ENCODE measurements around the gene MUC13. TPM values are rescaled to one million over a fixed set of nuclear protein-coding genes. Genes with fewer than 3 reads are reported as not detected.
"Not testable (repeated sequence)": the region's sequence is repeated elsewhere in the genome, so short reads cannot be mapped to it uniquely, and the experiment has no call there.

Gene MUC13
- total RNA-seq, 3 donors from 2014 or later, result 0.05 to 0.10 TPM; not detected in 1

GRCh38 chr3:124962403-124962940 lies 27.9 kb upstream of the MUC13 start:
- H3K9me3 Mint-ChIP-seq, result no peaks in the 10 kb centered on the region
- H3K27me3 Mint-ChIP-seq (ENCODE audit: low read depth), result no peaks in the 10 kb centered on the region
- H3K36me3 Mint-ChIP-seq (ENCODE audit: insufficient read depth), result no peaks in the 10 kb centered on the region
- no peak overlapping the region for H3K4me3 Mint-ChIP-seq
- H3K4me1 Mint-ChIP-seq (ENCODE audit: low read depth), result no peaks in the 10 kb centered on the region
- DNase-seq (no peak), ATAC-seq (no peak)

DNA sequence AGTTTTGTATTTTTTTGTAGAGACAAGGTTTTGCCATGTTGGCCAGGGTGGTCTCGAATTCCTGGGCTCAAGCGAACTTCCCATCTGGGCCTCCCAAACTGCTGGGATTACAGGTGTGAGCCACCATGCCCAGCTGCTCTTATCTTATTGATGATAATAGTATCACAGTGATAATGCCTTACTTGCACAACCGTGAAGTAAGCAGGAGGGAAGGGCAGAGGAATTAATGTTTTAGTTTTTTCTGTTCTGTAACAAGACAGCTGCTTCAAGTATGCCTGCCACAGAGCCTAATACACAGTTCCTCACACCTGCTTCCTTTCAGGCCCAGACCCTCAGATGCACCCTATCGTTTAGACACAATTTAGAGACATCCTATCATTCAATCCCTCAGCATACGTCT lies 26.1 kb upstream of the MUC13 start:
- H3K36me3 Mint-ChIP-seq (ENCODE audit: insufficient read depth), result no peaks in the 10 kb centered on the region
- H3K27me3 Mint-ChIP-seq (ENCODE audit: low read depth), result no peaks in the 10 kb centered on the region
- H3K9me3 Mint-ChIP-seq, result no peaks in the 10 kb centered on the region
- DNase-seq, result no peak
- H3K4me1 Mint-ChIP-seq (ENCODE audit: low read depth), result no peaks in the 10 kb centered on the region
- H3K4me3 Mint-ChIP-seq, result no peak overlapping the region
- ATAC-seq, result no peak

- H3K4me1 Mint-ChIP-seq (ENCODE audit: low read depth), result no peaks in the 10 kb centered on the region
- H3K36me3 Mint-ChIP-seq (ENCODE audit: insufficient read depth), result no peaks in the 10 kb centered on the region
- DNase-seq (no peak), ATAC-seq (no peak)
- no peaks in the 10 kb centered on the region for H3K9me3 Mint-ChIP-seq
- no peaks in the 10 kb centered on the region for H3K27me3 Mint-ChIP-seq (ENCODE audit: low read depth)
- H3K4me3 Mint-ChIP-seq, result no peak overlapping the region
Observed at GRCh38 chr3:124960105-124960504, 25.6 kb upstream of the MUC13 start.

- DNase-seq; ATAC-seq; H3K27me3 Mint-ChIP-seq (ENCODE audit: low read depth); H3K36me3 Mint-ChIP-seq (ENCODE audit: insufficient read depth); H3K4me1 Mint-ChIP-seq (ENCODE audit: low read depth); H3K4me3 Mint-ChIP-seq; H3K9me3 Mint-ChIP-seq: not testable (repeated sequence)
Observed at GRCh38 chr3:124957951-124958350, 23.4 kb upstream of the MUC13 start.

DNA sequence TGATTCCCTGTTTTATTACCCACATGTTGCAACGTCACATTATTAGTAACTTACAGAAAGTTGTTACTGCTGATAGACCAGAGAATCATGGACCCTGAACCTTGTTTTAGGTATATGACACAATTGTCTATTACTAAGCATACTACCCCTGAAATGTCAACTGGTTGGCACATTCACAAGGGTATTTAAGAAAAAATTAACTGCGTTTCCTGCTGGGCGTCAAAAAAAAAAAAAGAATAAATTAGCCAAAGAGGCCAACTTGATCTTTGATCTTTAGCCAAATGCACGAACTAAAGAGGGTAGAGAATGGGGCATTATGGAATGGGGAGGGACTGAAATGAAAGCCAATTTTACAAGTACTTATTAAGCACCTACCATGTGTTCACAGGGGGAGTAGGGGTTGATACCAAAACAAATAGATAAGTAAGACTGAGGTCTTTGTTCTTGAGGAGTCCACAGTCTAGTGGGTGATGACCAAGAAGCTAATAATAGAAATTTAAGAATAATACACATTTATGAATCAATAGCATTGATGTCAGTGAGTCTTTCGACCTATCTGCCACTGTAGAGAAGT lies 17.8 kb upstream of the MUC13 start:
- Mint-ChIP-seq H3K27me3 (ENCODE audit: low read depth) (no peaks in the 10 kb centered on the region), H3K36me3 (ENCODE audit: insufficient read depth) (no peaks in the 10 kb centered on the region), H3K9me3 (no peaks in the 10 kb centered on the region), H3K4me3 (no peak overlapping the region), H3K4me1 (ENCODE audit: low read depth) (no peaks in the 10 kb centered on the region)
- ATAC-seq (no peak), DNase-seq (no peak)

GRCh38 chr3:124951511-124952281 lies 17.1 kb upstream of the MUC13 start:
- H3K9me3 Mint-ChIP-seq, result no peaks in the 10 kb centered on the region
- DNase-seq, result no peak
- no peaks in the 10 kb centered on the region for H3K4me1 Mint-ChIP-seq (ENCODE audit: low read depth)
- no peaks in the 10 kb centered on the region for H3K36me3 Mint-ChIP-seq (ENCODE audit: insufficient read depth)
- ATAC-seq, result no peak
- H3K4me3 Mint-ChIP-seq, result no peak overlapping the region
- H3K27me3 Mint-ChIP-seq (ENCODE audit: low read depth), result no peaks in the 10 kb centered on the region

DNA sequence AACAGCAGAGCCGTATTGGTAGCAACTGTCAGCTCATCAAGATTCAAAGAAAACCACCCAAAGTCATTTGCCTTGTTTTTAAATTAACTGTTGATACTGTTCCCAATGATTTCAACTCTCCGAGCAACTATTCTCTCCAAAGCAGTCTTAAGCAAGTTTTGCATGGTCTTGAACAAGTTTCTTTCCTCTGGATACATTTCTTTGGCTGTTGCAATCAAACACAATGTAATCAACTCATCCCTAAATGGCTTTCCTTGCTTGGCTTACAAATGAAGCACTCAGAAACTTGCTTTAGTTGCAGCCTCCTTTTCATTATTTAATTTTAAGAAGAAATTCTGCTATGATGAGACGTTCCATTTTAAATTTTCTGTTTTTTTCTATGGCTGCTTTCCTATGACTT lies 15.5 kb upstream of the MUC13 start:
- Mint-ChIP-seq H3K9me3 (no peaks in the 10 kb centered on the region), H3K27me3 (ENCODE audit: low read depth) (no peaks in the 10 kb centered on the region), H3K4me3 (no peak overlapping the region), H3K4me1 (ENCODE audit: low read depth) (no peaks in the 10 kb centered on the region), H3K36me3 (ENCODE audit: insufficient read depth) (no peaks in the 10 kb centered on the region)
- ATAC-seq (no peak), DNase-seq (no peak)

DNA sequence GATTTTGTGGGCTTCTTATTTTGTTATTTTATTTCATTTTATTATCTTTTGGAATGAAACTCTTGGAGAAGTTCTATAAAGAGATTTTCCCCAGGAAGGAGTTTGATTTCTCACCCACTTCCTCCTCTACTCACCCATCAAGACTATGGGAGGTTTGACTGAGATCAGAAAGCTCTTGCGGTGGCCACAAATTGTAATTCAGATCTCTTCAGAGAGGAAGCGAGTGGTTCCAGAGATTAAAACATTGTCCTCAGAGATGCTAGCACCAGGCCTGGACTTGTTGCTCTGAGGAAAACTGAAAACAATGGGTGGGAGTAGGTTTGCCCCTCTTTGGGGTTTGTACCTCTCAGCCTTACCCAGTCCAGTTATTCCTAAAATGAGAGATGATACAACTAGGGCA lies 8.1 kb upstream of the MUC13 start:
- no peaks in the 10 kb centered on the region for H3K4me1 Mint-ChIP-seq (ENCODE audit: low read depth)
- peaks cover 5% of the 10 kb centered on the region for H3K27me3 Mint-ChIP-seq (ENCODE audit: low read depth)
- DNase-seq (no peak), ATAC-seq (no peak)
- no peaks in the 10 kb centered on the region for H3K36me3 Mint-ChIP-seq (ENCODE audit: insufficient read depth)
- no peaks in the 10 kb centered on the region for H3K9me3 Mint-ChIP-seq
- no peak overlapping the region for H3K4me3 Mint-ChIP-seq

- DNase-seq (no peak), ATAC-seq (no peak)
- Mint-ChIP-seq H3K4me1 (ENCODE audit: low read depth) (no peaks in the 10 kb centered on the region), H3K9me3 (no peaks in the 10 kb centered on the region), H3K4me3 (no peak overlapping the region), H3K27me3 (ENCODE audit: low read depth) (peaks cover 7% of the 10 kb centered on the region), H3K36me3 (ENCODE audit: insufficient read depth) (no peaks in the 10 kb centered on the region)
Observed at GRCh38 chr3:124941771-124942170, 7.2 kb upstream of the MUC13 start.

DNA sequence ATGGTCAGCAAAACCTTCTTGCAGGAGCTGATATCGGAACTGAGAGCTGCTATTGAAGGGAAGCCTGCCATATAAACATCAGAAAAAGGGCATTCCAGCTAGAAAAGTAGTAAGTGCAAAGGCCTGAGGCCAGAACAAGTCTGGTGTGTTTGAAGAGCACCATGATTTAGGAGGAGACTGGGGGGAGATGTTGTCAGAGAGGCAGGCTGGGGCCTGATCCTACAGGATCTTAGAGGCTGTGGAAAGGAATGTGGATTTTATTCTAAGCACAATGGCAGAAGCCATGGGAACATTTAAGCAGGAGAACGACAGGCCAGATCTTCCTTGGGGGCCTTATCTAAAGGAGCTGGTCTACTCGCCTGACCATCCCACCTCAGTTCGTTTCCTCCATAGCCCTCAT lies 5.1 kb upstream of the MUC13 start:
- no peak overlapping the region for H3K4me3 Mint-ChIP-seq
- peaks cover 10% of the 10 kb centered on the region for H3K27me3 Mint-ChIP-seq (ENCODE audit: low read depth)
- H3K36me3 Mint-ChIP-seq (ENCODE audit: insufficient read depth), result no peaks in the 10 kb centered on the region
- DNase-seq (no peak), ATAC-seq (no peak)
- no peaks in the 10 kb centered on the region for H3K9me3 Mint-ChIP-seq
- H3K4me1 Mint-ChIP-seq (ENCODE audit: low read depth), result no peaks in the 10 kb centered on the region

DNA sequence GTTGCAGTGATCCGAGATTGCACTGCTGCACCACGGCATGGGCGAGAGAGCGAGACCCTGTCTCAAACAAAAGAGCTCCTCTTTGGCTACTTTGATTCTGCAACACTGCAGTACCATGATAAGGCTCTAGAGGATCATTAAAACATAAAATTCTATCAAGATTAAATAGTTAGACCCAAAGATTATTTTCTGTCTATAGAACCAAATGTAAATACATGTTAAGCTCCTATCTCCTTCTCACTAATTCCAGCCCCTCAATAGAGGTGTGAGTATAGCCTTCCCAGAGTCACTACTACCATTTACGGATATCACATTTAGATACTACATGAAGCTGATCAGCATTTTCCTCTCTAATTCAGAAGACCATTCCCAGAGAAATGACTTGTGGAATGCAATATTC lies 4.3 kb upstream of the MUC13 start:
- no peak for DNase-seq
- no peaks in the 10 kb centered on the region for H3K36me3 Mint-ChIP-seq (ENCODE audit: insufficient read depth)
- no peak for ATAC-seq
- H3K27me3 Mint-ChIP-seq (ENCODE audit: low read depth), result peaks cover 14% of the 10 kb centered on the region
- no peak overlapping the region for H3K4me3 Mint-ChIP-seq
- H3K9me3 Mint-ChIP-seq, result no peaks in the 10 kb centered on the region
- H3K4me1 Mint-ChIP-seq (ENCODE audit: low read depth), result no peaks in the 10 kb centered on the region

DNA sequence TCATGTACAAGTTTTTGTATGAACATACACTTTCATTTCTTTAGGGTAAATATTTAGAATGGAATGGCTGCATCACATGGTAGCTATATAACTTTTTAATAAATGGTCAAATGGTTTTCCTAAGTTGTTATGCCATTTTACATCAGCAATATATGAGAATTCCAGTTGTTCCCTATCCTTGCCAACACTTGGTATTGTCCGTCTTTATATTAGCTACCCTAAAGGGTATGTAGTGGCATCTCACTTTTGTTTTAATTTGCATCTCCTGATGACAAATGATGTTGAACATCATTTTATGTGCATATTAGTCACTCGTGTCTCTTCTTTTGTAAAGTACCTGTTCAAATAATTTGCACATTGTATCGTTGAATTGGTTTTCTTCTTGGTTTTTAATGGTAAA lies 2.5 kb upstream of the MUC13 start:
- H3K9me3 Mint-ChIP-seq, result no peaks in the 10 kb centered on the region
- ATAC-seq, result no peak
- no peak overlapping the region for H3K4me3 Mint-ChIP-seq
- no peaks in the 10 kb centered on the region for H3K4me1 Mint-ChIP-seq (ENCODE audit: low read depth)
- peaks cover 14% of the 10 kb centered on the region for H3K27me3 Mint-ChIP-seq (ENCODE audit: low read depth)
- H3K36me3 Mint-ChIP-seq (ENCODE audit: insufficient read depth), result no peaks in the 10 kb centered on the region
- no peak for DNase-seq

- no peak overlapping the region for H3K4me3 Mint-ChIP-seq
- H3K4me1 Mint-ChIP-seq (ENCODE audit: low read depth), result no peaks in the 10 kb centered on the region
- no peaks in the 10 kb centered on the region for H3K9me3 Mint-ChIP-seq
- DNase-seq, result no peak
- no peaks in the 10 kb centered on the region for H3K36me3 Mint-ChIP-seq (ENCODE audit: insufficient read depth)
- H3K27me3 Mint-ChIP-seq (ENCODE audit: low read depth), result peaks cover 14% of the 10 kb centered on the region
- no peak for ATAC-seq
Observed at GRCh38 chr3:124935794-124936542, 1.4 kb upstream of the MUC13 start.

- DNase-seq (no peak), ATAC-seq (no peak)
- H3K27me3 Mint-ChIP-seq (ENCODE audit: low read depth), result peaks cover 18% of the 10 kb centered on the region
- no peaks in the 10 kb centered on the region for H3K36me3 Mint-ChIP-seq (ENCODE audit: insufficient read depth)
- no peaks in the 10 kb centered on the region for H3K9me3 Mint-ChIP-seq
- no peak overlapping the region for H3K4me3 Mint-ChIP-seq
- H3K4me1 Mint-ChIP-seq (ENCODE audit: low read depth), result no peaks in the 10 kb centered on the region
Observed at GRCh38 chr3:124935264-124935663, 713 bp upstream of the MUC13 start.

Measured in activated T-cell treated with anti-CD3 and anti-CD28 coated beads, Interleukin-2, amount 50 U/mL, for 4 hours (primary cell).